A549 (cell line): ENCODE results near the gene SMIM31.

Source experiments
- CEBPB ChIP-seq, 2 experiments: fragments of >200 bp in 1 of 2; sonication (Bioruptor Twin) in 1 of 2; formaldehyde crosslinking in 1 of 2; IDR thresholded peaks; 2 replicates each; pipeline ENCODE4 v1.6.1; 2012 to 2016
- CHD4 ChIP-seq: fragments of 200-600 bp; sonication (generic); IDR thresholded peaks from 2 replicates; pipeline ENCODE4 v1.6.1; 2016; ENCODE audit warnings: antibody characterized with exemption, mild to moderate bottlenecking, borderline replicate concordance
- CTCF ChIP-seq: fragments of >200 bp; sonication (Bioruptor Twin); formaldehyde crosslinking; IDR thresholded peaks from 3 replicates; pipeline ENCODE4 v1.5.1; 2016
- EP300 ChIP-seq, 2 experiments: fragments of >200 bp; sonication (Bioruptor Twin); formaldehyde crosslinking; IDR thresholded peaks; 2 replicates in 1 of 2; 3 replicates in 1 of 2; pipeline ENCODE4 v1.6.1; 2016 to 2017
- HDAC2 ChIP-seq: fragments of 200-600 bp; sonication (generic); IDR thresholded peaks from 2 replicates; pipeline ENCODE4 v1.6.1; 2016
- HMGXB4 ChIP-seq: fragments of 250-450 bp; sonication (Bioruptor Pico); IDR thresholded peaks from 2 replicates; pipeline ENCODE4 v1.5.0; 2021; ENCODE audit warnings: mild to moderate bottlenecking, moderate library complexity, borderline replicate concordance
- KDM1A ChIP-seq: fragments of 200-600 bp; sonication (generic); IDR thresholded peaks from 2 replicates; pipeline ENCODE4 v1.6.1; 2016; ENCODE audit warnings: low read depth, mild to moderate bottlenecking
- PBX3 ChIP-seq: IDR thresholded peaks from 2 replicates; pipeline ENCODE4 v1.6.1; 2012
- POLR2AphosphoS2 ChIP-seq: conservative IDR thresholded peaks from 2 replicates; pipeline ENCODE4 v1.6.1; 2012; ENCODE audit warnings: low read length, improper control_type of control experiment, inconsistent platforms
- RAD21 ChIP-seq, 2 experiments: fragments of >200 bp in 1 of 2; sonication (Bioruptor Twin) in 1 of 2; formaldehyde crosslinking in 1 of 2; IDR thresholded peaks in 1 of 2; conservative IDR thresholded peaks in 1 of 2; 2 replicates in 1 of 2; 3 replicates in 1 of 2; pipeline ENCODE4 v1.6.1; 2012 to 2018; ENCODE audit warnings: inconsistent platforms in 1 of 2
- REST ChIP-seq: fragments of 200-600 bp; sonication (generic); IDR thresholded peaks from 2 replicates; pipeline ENCODE4 v1.6.1; 2016; ENCODE audit warnings: antibody characterized with exemption, mild to moderate bottlenecking, moderate library complexity
- SMC3 ChIP-seq: fragments of >200 bp; sonication (Bioruptor Twin); formaldehyde crosslinking; IDR thresholded peaks from 3 replicates; pipeline ENCODE4 v1.6.1; 2018; ENCODE audit warnings: inconsistent platforms
- USF2 ChIP-seq: fragments of 450-650 bp; IDR thresholded peaks from 2 replicates; pipeline ENCODE4 v1.6.1; 2014; ENCODE audit warnings: antibody characterized with exemption

GRCh38 chr4:164716901-164717300 lies 37.0 kb upstream of the SMIM31 start:
- no peak for TF ChIP-seq CEBPB (IDR thresholded peaks at IDR 0.05)
- no peak for TF ChIP-seq CTCF
- no peak for TF ChIP-seq EP300 (IDR thresholded peaks at IDR 0.05)
- no peak for TF ChIP-seq POLR2AphosphoS2
- TF ChIP-seq KDM1A, result no peak
- no peak for TF ChIP-seq RAD21 (conservative IDR thresholded peaks at IDR 0.05 in 1 of 2, IDR thresholded peaks at IDR 0.05 in 1 of 2)
- TF ChIP-seq USF2, result no peak
- no peak for TF ChIP-seq HDAC2
- no peak for TF ChIP-seq PBX3
- TF ChIP-seq HMGXB4 (CRISPR knock-in tag), result no peak
- no peak for TF ChIP-seq REST
- TF ChIP-seq SMC3, result no peak
- no peak for TF ChIP-seq CHD4
